GM12878 (cell line): ENCODE measurements around the gene ABHD6. TPM values are rescaled to one million over a fixed set of nuclear protein-coding genes. Genes with fewer than 3 reads are reported as not detected.

Experiments
- CREM ChIP-seq: IDR thresholded peaks from 2 replicates; pipeline ENCODE4 v1.6.1; 2014; ENCODE audit warnings: antibody characterized with exemption, low read depth
- CUX1 ChIP-seq: IDR thresholded peaks from 2 replicates; pipeline ENCODE4 v1.6.1; 2012; ENCODE audit warnings: improper control_type of control experiment, low read depth, low read length; ENCODE audit not compliant: insufficient replicate concordance
- E2F4 ChIP-seq: IDR thresholded peaks from 2 replicates; pipeline ENCODE4 v1.6.1; 2012; ENCODE audit warnings: low read depth, low read length, improper control_type of control experiment
- E4F1 ChIP-seq: fragments of 450-650 bp; IDR thresholded peaks from 2 replicates; pipeline ENCODE4 v1.6.1; 2018; ENCODE audit warnings: borderline replicate concordance, mild to moderate bottlenecking; ENCODE audit not compliant: partially characterized antibody
- KLF5 ChIP-seq: fragments of 450-650 bp; IDR thresholded peaks from 2 replicates; pipeline ENCODE4 v1.6.1; 2014; ENCODE audit warnings: mild to moderate bottlenecking; ENCODE audit not compliant: partially characterized antibody
- PRDM15 ChIP-seq: fragments of 450-650 bp; formaldehyde crosslinking; IDR thresholded peaks from 2 replicates; pipeline ENCODE4 v1.4.0; 2020; ENCODE audit warnings: mild to moderate bottlenecking, moderate library complexity
- ZSCAN29 ChIP-seq: fragments of 450-650 bp; IDR thresholded peaks from 2 replicates; pipeline ENCODE4 v1.6.1; 2017; ENCODE audit warnings: mild to moderate bottlenecking, moderate library complexity
- polyA plus RNA-seq, 11 experiments: library from polyadenylated mRNA; depleted of rRNA in 4 of 11; unstranded in 6 of 11; stranded (reverse) in 5 of 11; fragments of >200 nt; fragmentation: Nextera tagmentation in 4 of 11; fragmentation: Illumina TruSeq in 1 of 11; extraction: Ambion mirVana in 4 of 11; extraction: Trizol in 1 of 11; gene quantifications; 1 replicate in 1 of 11; 2 replicates in 10 of 11; pipeline versions ENCODE4 v1.2.1 to v1.2.3, GENCODE V29; 2011 to 2016; ENCODE audit warnings: inconsistent platforms in 2 of 11, missing spikeins in 2 of 11, low read depth in 1 of 11
- total RNA-seq, 4 experiments: library from RNA; depleted of rRNA in 3 of 4; stranded (reverse); fragments of >200 nt in 3 of 4; fragmentation: Illumina TruSeq in 1 of 4; extraction: Trizol in 1 of 4; gene quantifications; 2 replicates each; pipeline versions ENCODE4 v1.2.1 to v1.2.3, GENCODE V29; 2013 to 2021
- TF ChIP-seq, protein P1 (sequence below): fragments of 450-650 bp; IDR thresholded peaks from 2 replicates; pipeline ENCODE4 v1.6.1; 2017; ENCODE audit warnings: antibody characterized with exemption, mild to moderate bottlenecking, moderate library complexity
- TF ChIP-seq, protein P2 (sequence below): fragments of 450-650 bp; IDR thresholded peaks from 2 replicates; pipeline ENCODE4 v1.6.1; 2017; ENCODE audit warnings: low read depth, mild to moderate bottlenecking, moderate library complexity

The ABHD6 gene
- total and polyA plus RNA-seq, 10 of the 15 experiments (the other 5 are each of a cell fraction or from before 2014, with no cell fraction given): 1.4 to 33.2 (median 3.2) TPM

DNA sequence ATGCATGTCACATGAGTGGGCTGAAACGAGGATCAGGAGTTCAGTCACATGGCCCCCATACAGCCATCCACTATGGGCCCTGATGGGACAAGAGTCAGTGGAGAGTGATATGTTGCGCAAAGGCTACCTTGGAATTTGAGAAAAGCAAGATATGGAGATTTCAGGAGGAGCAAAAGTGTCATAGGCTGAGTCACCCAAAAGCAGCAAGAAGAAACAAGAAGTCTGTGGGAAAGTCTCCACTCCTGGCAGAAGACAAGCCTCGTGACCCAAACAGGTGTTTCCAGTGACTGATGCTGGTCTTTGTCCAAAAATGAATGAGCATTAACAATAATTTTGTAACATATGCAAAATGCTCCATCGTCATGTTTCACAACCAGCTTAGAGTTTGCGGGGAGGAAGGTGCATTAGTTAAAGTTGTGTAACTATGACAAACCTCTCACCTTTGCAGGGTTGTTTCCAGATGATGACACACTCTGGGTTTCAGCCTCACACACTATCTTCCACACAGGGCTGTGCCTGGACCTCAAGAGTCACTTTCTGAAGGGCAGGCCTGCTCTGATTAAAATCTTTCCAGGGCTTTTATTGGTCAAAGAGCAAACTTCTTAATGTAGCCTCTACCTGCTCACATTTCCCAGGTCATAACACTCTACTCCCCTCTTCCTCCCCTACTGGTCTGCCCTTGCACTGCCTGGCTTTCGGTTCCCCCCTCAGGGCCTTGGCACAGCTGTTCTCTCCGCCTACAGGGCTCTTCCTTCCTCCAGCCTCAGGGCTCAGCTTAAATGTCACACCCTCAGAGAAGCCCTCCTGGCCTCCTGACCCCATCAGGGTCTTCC lies 22.9 kb upstream of the ABHD6 start (continued):
- TF ChIP-seq, protein P1, sequence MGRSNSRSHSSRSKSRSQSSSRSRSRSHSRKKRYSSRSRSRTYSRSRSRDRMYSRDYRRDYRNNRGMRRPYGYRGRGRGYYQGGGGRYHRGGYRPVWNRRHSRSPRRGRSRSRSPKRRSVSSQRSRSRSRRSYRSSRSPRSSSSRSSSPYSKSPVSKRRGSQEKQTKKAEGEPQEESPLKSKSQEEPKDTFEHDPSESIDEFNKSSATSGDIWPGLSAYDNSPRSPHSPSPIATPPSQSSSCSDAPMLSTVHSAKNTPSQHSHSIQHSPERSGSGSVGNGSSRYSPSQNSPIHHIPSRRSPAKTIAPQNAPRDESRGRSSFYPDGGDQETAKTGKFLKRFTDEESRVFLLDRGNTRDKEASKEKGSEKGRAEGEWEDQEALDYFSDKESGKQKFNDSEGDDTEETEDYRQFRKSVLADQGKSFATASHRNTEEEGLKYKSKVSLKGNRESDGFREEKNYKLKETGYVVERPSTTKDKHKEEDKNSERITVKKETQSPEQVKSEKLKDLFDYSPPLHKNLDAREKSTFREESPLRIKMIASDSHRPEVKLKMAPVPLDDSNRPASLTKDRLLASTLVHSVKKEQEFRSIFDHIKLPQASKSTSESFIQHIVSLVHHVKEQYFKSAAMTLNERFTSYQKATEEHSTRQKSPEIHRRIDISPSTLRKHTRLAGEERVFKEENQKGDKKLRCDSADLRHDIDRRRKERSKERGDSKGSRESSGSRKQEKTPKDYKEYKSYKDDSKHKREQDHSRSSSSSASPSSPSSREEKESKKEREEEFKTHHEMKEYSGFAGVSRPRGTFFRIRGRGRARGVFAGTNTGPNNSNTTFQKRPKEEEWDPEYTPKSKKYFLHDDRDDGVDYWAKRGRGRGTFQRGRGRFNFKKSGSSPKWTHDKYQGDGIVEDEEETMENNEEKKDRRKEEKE: no peak
- TF ChIP-seq E4F1: no peak
- peak; percentile 34 for TF ChIP-seq KLF5
- TF ChIP-seq CUX1: no peak
- TF ChIP-seq, protein P2, sequence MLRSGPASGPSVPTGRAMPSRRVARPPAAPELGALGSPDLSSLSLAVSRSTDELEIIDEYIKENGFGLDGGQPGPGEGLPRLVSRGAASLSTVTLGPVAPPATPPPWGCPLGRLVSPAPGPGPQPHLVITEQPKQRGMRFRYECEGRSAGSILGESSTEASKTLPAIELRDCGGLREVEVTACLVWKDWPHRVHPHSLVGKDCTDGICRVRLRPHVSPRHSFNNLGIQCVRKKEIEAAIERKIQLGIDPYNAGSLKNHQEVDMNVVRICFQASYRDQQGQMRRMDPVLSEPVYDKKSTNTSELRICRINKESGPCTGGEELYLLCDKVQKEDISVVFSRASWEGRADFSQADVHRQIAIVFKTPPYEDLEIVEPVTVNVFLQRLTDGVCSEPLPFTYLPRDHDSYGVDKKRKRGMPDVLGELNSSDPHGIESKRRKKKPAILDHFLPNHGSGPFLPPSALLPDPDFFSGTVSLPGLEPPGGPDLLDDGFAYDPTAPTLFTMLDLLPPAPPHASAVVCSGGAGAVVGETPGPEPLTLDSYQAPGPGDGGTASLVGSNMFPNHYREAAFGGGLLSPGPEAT: peak; percentile 93
- no peak for TF ChIP-seq E2F4
- no peak; the same call in 1 of the 2 replicates for TF ChIP-seq ZSCAN29
- peak; percentile 79; the same call in 1 of the 2 replicates for TF ChIP-seq CREM
- TF ChIP-seq PRDM15 (CRISPR knock-in tag): no peak
